Colonic mucosa (tissue), 4 donors: ENCODE data around the gene PTPRN2. TPM values are rescaled to one million over a fixed set of nuclear protein-coding genes. Genes with fewer than 3 reads are reported as not detected.

Experiments used
- DNase-seq: peaks from one replicate; pipeline ENCODE4 v3.0.0-alpha.2; 2020
- H3K27ac ChIP-seq: fragments of 200-600 bp; one replicate; pipeline ENCODE4 v1.8.0; 2021
- H3K27me3 ChIP-seq: fragments of 200-600 bp; one replicate; pipeline ENCODE4 v1.8.0; 2021
- H3K36me3 ChIP-seq: fragments of 200-600 bp; one replicate; pipeline ENCODE4 v1.8.0; 2021
- H3K4me1 ChIP-seq: fragments of 200-600 bp; one replicate; pipeline ENCODE4 v1.8.0; 2021; ENCODE audit warnings: mild to moderate bottlenecking
- H3K4me3 ChIP-seq: fragments of 200-600 bp; one replicate; pipeline ENCODE4 v1.8.0; 2021
- H3K9ac ChIP-seq, 2 donors: one replicate each; pipeline ENCODE4 v1.7.0; 2013; ENCODE audit warnings: control low read depth in 2 of 2, low read depth in 2 of 2, low read length in 2 of 2
- H3K9me3 ChIP-seq: fragments of 200-600 bp; one replicate; pipeline ENCODE4 v1.8.0; 2021
- intact Hi-C: fragments of 100-400 bp; cut with DNase I; formaldehyde crosslinking; loops from one replicate; pipeline ENCODE4 v1.14.1; 2022
- total RNA-seq, 2 donors: library from RNA; stranded (reverse); fragmentation: NEBNext Ultra II Directional in 1 of 2; extraction: Animal tissue kit (Norgen Biotek cat#: 25700) in 1 of 2; gene quantifications; one replicate each; pipeline ENCODE4 v1.2.1, GENCODE V29; 2021
- TF ChIP-seq, protein P1 (sequence below): fragments of 200-600 bp; IDR thresholded peaks from one replicate; pipeline ENCODE4 v1.8.0; 2022; ENCODE audit warnings: antibody characterized with exemption, mild to moderate bottlenecking
- donor health status: healthy.
- donor health status: DM: no; HTN: no; CAD: no.
- donor health status: DM: no; HTN: no; CAD: no.

PTPRN2 gene
- total RNA-seq, 2 donors from 2014 or later = 14.7 to 21.6 TPM

DNA sequence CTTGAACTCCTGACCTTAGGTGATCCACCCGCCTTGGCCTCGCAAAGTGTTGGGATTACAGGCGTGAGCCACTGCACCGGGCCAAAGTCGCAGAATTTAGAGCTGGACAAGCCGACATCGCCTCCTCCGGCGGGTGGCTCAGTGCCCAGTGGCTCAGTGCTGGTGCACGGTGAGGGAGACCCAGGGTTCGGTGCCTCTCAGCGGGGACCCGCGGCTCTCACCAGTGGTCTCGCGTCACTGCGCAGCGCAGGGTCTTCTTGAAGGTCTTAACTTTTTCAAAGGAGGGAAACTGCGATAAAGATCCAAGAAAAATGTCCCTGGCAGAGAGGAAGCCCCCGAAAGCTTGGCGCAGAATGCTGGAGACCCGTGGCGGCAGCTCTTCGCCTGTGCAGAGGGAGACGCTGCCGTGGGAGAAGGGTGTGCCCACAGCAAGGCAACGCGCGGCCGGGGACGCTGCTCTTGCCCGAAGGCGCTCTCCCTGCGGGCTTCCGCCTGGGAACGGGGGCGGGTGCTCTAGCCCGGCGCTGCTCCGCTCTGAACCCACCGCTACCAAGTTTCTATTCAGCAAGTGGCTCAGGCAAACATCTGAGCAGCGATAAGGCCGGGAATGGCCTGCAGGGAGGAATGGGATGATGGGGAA lies 926.5 kb downstream of the PTPRN2 start:
- intact Hi-C loops = no loop called here
- H3K27me3 ChIP-seq = no peaks in the 10 kb centered on the region
- no peaks in the 10 kb centered on the region for H3K9me3 ChIP-seq
- no peak overlapping the region for H3K9ac ChIP-seq
- TF ChIP-seq, protein P1, sequence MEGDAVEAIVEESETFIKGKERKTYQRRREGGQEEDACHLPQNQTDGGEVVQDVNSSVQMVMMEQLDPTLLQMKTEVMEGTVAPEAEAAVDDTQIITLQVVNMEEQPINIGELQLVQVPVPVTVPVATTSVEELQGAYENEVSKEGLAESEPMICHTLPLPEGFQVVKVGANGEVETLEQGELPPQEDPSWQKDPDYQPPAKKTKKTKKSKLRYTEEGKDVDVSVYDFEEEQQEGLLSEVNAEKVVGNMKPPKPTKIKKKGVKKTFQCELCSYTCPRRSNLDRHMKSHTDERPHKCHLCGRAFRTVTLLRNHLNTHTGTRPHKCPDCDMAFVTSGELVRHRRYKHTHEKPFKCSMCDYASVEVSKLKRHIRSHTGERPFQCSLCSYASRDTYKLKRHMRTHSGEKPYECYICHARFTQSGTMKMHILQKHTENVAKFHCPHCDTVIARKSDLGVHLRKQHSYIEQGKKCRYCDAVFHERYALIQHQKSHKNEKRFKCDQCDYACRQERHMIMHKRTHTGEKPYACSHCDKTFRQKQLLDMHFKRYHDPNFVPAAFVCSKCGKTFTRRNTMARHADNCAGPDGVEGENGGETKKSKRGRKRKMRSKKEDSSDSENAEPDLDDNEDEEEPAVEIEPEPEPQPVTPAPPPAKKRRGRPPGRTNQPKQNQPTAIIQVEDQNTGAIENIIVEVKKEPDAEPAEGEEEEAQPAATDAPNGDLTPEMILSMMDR = no peak
- no peaks in the 10 kb centered on the region for H3K4me1 ChIP-seq
- no peaks in the 10 kb centered on the region for H3K36me3 ChIP-seq
- no peak overlapping the region for H3K4me3 ChIP-seq
- no peak overlapping the region for H3K27ac ChIP-seq
- DNase-seq = no peak

GRCh38 chr7:157658851-157659412 lies 928.7 kb downstream of the PTPRN2 start:
- Histone ChIP-seq H3K9me3 (no peaks in the 10 kb centered on the region), H3K27me3 (no peaks in the 10 kb centered on the region), H3K36me3 (no peaks in the 10 kb centered on the region), H3K27ac (no peak overlapping the region), H3K4me3 (no peak overlapping the region), H3K4me1 (no peaks in the 10 kb centered on the region), H3K9ac (no peak overlapping the region)
- TF ChIP-seq, protein P1 = no peak
- DNase-seq = no peak
- intact Hi-C loops = no loop called here

- TF ChIP-seq, protein P1 = no peak
- no peak for DNase-seq
- intact Hi-C loops = no loop called here
Measured at GRCh38 chr7:157657741-157658740, 929.6 kb downstream of the PTPRN2 start.

DNA sequence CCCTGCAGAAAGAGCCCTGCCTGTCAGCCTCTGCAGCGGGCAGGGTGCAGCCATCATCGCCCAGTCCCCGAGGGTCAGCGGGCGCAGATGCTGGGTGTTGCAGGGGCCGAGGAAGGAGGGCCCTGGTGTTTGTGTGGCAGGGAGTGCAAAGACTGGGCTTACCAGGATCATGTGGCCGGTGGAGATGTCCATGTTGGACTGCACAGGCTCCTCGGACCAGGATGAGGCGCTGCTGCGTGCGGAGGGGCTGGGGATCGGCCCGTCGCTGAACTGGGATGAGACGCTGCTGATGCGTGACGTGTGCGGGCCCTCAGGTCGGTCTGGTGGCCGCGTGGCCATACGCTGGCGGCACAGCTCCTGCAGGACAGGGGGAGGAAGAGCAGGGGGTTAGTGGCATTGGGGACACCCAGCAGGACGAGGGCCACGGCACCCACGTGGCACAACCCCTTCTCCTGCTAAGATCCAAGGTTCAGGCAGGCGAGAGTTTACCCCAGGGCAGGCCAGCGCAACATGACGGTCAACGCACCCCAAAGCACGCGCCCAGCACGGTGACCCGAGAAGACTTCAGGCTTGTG lies 931.3 kb downstream of the PTPRN2 start:
- Histone ChIP-seq H3K4me1 (no peaks in the 10 kb centered on the region), H3K27me3 (no peaks in the 10 kb centered on the region), H3K4me3 (no peak overlapping the region), H3K27ac (no peak overlapping the region), H3K36me3 (no peaks in the 10 kb centered on the region), H3K9me3 (no peaks in the 10 kb centered on the region), H3K9ac (no peak overlapping the region)
- intact Hi-C loops = no loop called here
- no peak for DNase-seq
- TF ChIP-seq, protein P1 = no peak

More at GRCh38 chr7:157657741-157658740, 929.6 kb downstream of the PTPRN2 start:
- no peak overlapping the region for H3K9ac ChIP-seq
- H3K9me3 ChIP-seq = no peaks in the 10 kb centered on the region
- H3K36me3 ChIP-seq = no peaks in the 10 kb centered on the region
- H3K4me1 ChIP-seq = no peaks in the 10 kb centered on the region
- no peaks in the 10 kb centered on the region for H3K27me3 ChIP-seq
- H3K4me3 ChIP-seq = no peak overlapping the region
- H3K27ac ChIP-seq = no peak overlapping the region

DNA sequence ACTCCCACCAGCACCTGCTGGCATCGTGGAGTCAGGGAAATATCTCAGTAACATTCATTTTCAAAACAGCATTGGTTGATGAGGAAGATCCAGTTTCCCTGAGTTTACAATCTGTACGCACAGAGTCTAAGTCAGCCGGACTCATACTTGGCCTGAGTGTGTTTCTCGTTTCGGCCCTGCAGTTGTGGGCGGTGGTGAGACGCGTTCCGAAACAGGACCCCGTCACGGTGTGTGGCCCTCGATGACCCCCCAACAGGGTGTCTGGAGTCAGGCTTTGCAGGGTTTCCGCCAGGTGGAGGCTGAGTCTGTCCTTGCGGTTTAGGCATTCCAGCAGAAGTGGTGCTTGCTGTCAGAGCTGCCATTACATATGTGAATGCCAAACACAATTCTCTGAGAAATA lies 933.3 kb downstream of the PTPRN2 start:
- Histone ChIP-seq H3K36me3 (no peaks in the 10 kb centered on the region), H3K4me1 (no peaks in the 10 kb centered on the region), H3K4me3 (no peak overlapping the region), H3K27me3 (no peaks in the 10 kb centered on the region), H3K9me3 (no peaks in the 10 kb centered on the region), H3K9ac (no peak overlapping the region), H3K27ac (no peak overlapping the region)
- DNase-seq = no peak
- intact Hi-C loops = no loop called here
- TF ChIP-seq, protein P1 = no peak
